B cell (primary cell): ENCODE data around the gene MAL.

Experiments used
- CTCF ChIP-seq: fragments of 200-600 bp; IDR thresholded peaks from one replicate; pipeline ENCODE4 v1.8.0; 2022; ENCODE audit warnings: antibody characterized with exemption, mild to moderate bottlenecking
- EZH2 ChIP-seq: IDR thresholded peaks from 2 replicates; pipeline ENCODE4 v1.6.1; 2012; ENCODE audit warnings: borderline replicate concordance, low read depth, mild to moderate bottlenecking, moderate library complexity, low read length; ENCODE audit not compliant: insufficient read depth, poor library complexity, severe bottlenecking

GRCh38 chr2:95010718-95011117 is 14.8 kb upstream of the MAL start:
- TF ChIP-seq CTCF (no peak), EZH2 (no peak)
